Esophagus squamous epithelium (tissue), 4 donors: ENCODE results near the gene CADM1.

Experiments
- CTCF ChIP-seq, 6 experiments: fragments of 450-650 bp in 4 of 6; fragments of 200-600 bp in 2 of 6; sonication (generic) in 2 of 6; IDR thresholded peaks; one replicate each; pipeline ENCODE4 v1.5.1; 2016 to 2019; ENCODE audit warnings: antibody characterized with exemption in 6 of 6, mild to moderate bottlenecking in 4 of 6, moderate library complexity in 4 of 6
- POLR2A ChIP-seq, 4 donors: fragments of 450-650 bp; IDR thresholded peaks; one replicate each; pipeline ENCODE4 v1.6.1; 2017; ENCODE audit warnings: antibody characterized with exemption in 4 of 4, mild to moderate bottlenecking in 4 of 4, moderate library complexity in 3 of 4

GRCh38 chr11:115226556-115226955 is 277.7 kb downstream of the CADM1 start:
- TF ChIP-seq CTCF (IDR thresholded peaks at IDR 0.05) (no peak), POLR2A (IDR thresholded peaks at IDR 0.05) (no peak)
